DMS 273 (cell line): ENCODE measurements around the gene CD69.
"Not testable (repeated sequence)": the region's sequence is repeated elsewhere in the genome, so short reads cannot be mapped to it uniquely, and the experiment has no call there.

Experiments
- DNase-seq: peaks from one replicate; lab custom pipeline; 2025; ENCODE audit not compliant: unreplicated experiment; lab: John Stamatoyannopoulos, UW

CD69 gene

DNA sequence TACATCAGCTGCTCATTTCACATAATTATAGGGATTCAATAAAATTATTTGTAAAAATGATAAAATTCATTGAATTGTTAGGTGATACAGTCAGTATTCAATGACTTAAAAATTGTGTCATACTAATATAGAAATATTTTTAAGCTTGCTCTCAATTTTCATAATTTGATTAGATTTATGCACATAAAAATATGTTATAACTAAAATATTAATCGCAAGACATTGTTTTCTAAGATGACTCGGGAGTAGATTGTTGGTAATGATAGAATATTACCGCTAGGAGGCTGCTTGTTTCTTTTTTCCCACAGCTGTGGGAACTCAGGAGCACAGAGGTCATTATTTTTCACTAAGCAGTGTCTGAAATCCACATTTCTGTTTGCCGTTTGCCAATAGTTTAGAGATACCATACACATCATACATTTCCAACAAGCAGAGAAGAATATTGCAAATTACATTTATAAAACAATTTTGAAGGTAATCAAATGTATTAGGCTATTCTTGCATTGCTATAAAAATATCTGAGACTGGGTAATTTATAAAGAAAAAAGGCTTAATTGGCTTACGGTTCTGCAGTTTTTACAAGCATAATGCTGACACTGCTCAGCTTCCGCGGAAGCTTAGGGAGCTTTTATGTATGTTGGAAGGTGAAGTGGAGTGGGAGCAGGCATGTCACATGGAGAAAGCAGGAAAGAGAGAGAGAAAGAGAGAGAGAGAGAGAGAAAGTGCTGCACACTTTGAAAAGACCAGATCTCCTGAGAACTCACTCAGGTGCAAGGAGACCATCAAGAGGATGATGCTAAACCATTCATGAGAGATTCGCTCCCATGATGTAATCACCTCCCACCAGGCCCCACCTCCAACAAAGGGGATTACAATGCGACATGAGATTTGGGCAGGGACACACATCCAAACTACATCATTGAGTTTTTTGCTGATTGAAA is 9.2 kb downstream of the CD69 start:
- DNase-seq: peak; percentile 25

DNA sequence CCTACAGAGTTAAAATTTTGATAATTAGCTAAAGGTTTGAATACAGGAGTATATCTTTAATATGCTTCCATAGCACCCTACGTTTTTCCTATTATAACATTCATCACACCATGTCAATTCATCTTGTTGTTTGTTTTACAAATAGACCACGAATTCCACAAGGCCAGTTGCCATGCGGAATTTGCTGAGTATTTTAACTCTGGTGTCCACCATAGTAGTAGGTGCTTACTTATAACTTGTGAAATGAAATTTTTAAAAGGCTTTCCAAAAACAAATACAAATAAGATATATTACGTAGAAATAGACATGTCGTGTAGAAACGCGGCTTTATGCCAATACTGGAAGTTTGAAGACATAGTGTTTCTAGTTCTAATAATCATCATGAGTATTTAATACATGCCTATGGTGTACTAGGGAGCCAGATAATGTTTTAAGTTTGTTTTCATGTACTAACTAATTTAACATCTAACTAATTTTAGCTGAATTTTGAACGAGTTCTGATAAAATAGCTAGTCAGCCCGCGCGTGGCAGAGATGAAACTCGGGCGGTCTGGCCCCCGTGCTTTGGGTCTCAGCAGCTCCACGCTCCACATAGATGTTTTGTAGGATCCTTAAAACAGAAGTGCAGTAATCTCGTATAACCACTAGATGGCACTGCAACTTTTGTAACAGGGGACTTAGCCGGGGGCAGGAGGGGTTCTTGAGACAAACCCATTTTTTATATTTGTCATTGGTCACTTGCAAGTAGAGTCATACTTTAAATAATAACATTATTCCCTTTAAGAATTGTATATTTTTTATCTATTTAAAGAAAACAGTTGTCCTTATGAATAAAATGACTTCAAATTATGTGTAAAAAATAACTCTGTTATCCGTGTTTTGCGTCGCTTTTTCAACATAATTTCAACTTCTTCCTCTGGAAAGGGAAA is 10.2 kb downstream of the CD69 start:
- DNase-seq: peak; percentile 68

DNA sequence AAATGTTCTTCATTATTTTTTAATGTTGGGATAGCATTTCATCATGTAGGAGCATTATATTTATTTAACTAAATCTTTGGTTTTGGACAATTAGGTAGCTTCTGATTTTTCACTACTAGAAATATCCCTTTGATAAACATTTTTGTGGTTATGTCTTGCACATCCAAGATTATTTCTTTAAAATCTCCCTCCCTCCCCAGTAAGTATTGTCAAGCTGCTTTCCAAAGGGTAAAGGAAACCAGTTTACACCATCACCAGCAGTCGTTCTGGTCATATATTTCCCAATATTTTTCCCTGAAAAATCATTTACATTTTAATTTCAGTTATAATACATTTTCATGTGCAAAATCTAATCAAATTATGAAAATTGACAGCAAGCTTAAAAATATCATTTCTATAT is 11.1 kb downstream of the CD69 start:
- no peak for DNase-seq

DNA sequence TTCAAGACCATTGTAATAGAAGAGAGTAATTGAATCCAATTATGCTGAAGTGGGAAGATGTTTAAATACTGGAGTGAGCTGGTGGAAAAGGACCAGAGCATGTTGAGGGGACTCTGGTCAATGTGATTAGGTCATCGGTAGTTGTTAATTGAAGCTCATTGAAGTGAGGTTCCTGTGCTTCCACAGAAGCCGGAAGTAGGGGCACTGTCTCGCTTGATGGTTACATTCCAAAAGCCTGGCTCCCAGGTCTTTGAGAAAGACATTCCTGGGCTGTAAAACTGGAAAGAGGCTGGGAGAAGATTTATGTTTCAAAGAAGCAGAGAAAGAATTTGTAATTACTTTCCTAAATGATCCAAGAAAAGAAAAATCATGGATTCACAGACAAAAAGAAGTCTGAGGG is 15.5 kb downstream of the CD69 start:
- no peak for DNase-seq

DNA sequence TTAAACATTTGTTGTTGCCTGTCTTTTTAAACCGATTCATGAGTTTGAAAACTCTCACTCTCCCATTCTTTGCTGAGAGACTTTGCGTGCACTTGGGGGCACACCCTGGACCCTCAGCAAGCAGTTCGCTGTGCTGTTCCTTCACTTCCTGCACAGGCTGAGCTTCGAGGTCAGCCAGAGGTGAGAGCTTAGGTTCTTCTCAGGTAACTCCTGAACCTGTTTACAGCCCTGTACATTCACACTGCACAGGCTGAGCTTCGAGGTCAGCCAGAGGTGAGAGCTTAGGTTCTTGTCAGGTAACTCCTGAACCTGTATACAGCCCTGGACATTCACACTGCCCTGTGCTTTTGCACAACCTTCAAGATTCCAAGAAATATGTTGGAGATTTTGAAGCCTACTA is 18.0 kb downstream of the CD69 start:
- no peak for DNase-seq

DNA sequence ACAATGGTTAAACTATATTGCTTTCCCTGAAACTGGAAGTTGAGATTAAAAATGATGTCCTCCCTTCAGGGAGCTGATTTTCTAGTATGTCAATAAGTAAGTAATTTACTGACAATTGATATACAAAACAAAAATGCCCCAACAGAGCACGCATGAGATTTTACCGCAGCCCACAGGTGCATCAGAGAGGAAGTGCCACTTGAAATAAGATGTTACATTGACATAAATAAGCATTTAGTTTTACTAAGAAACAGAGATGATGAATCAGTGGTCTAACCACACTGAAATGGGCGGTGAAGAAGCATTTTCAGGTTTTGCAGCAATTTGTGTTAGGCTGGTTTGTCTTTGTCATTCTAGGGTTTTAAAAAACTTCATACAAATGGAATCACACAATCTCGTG is 19.0 kb downstream of the CD69 start:
- no peak for DNase-seq

DNA sequence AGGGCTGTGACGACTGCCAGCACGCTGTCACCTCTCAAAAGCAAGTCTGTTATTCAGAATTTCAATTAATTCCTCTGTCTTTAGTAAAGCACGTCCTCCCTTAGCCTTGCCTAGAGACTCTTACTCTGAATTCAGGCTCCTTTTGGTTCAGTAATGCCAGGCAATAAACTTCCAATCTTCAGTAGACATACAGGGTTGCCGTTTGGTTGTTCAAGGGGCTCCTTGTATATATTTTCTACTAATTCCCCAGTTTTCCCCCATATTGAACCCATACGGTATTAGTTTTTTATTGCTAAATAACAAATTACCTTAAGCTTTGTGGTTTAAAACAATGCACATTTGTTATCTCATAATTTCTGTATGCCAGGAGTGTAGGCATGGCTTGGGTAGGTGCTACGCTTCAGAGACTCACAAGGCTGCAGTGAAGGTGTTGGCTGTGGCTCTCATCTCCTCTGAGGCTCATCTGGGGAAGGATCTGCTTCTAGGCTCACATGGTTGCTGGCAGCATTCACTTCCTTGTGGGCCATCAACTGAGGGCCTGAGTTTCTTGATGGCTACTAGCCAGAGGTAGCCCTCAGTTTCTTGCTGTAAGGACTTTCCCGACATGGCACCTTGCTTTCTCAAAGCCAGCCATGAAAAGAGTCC is 20.5 kb downstream of the CD69 start:
- no peak for DNase-seq

DNA sequence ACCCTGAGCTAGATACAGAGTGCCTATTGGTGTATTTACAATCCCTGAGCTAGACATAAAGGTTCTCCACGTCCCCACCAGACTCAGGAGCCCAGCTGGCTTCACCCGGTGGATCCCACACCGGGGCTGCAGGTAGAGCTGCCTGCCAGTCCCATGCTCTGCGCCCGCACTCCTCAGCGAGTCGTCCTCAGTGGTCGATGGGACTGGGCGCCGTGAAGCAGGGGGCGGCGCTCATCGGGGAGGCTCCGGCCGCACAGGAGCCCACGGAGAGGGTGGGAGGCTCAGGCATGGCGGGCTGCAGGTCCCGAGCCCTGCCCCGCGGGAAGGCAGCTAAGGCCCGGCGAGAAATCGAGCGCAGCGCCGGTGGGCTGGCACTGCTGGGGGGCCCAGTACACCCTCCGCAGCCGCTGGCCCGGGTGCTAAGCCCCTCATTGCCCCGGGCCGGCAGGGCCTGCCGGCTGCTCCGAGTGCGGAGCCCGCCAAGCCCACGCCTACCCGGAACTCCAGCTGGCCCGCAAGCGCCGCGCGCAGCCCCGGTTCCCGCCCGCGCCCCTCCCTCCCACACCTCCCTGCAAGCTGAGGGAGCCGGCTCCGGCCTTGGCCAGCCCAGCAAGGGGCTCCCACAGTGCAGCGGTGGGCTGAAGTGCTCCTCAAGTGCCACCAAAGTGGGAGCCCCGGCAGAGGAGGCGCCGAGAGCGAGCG is 21.1 kb downstream of the CD69 start:
- DNase-seq: not testable (repeated sequence)

DNA sequence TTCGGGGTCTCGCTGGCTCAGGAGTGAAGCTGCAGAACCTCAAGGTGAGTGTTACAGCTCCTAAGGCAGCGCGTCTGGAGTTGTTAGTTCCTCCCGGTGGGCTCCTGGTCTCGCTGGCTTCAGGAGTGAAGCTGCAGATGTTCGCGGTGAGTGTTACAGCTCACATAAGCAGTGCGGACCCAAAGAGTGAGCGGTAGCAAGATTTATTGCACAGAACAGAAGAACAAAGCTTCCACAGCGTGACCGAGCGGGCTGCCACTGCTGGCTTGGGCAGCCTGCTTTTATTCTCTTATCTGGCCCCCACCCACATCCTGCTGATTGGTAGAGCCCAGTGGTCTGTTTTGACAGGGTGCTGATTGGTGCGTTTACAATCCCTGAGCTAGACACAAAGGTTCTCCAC is 21.8 kb downstream of the CD69 start:
- not testable (repeated sequence) for DNase-seq

DNA sequence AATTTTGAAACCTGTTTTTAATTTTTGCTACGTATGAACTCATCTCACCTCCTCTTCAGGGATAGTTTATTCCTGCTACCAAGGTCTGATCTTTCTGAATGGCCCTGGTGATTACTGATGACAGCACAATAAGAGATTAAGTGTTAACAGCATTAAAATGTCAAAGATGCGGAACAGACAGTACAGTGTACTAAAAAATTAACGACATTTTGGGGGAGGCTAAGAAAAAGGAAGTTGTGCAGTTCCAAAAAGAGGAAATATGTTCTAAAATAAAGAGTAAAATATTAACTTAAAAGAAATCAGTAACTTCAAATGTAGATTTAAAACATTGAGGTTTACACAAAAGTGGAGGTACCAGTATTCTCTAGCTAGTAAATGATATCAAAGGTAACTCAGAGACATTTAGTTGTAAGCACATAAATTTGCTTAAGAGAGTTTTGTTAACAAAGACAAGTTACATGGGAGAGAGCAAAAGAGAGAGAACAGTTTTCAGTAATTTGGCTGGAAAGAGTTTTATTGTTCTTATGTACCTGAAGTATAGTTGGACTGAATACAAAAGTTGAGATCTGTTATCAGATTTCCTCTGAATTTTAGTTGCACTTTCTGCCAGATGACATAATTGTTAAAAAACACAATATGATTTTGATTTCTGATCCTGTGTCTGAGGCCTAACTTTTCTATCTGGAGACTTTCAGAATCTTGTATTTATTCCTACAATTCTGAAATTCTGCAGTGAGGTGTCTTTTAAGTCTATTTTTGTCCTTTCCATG is 23.6 kb downstream of the CD69 start:
- DNase-seq: no peak

DNA sequence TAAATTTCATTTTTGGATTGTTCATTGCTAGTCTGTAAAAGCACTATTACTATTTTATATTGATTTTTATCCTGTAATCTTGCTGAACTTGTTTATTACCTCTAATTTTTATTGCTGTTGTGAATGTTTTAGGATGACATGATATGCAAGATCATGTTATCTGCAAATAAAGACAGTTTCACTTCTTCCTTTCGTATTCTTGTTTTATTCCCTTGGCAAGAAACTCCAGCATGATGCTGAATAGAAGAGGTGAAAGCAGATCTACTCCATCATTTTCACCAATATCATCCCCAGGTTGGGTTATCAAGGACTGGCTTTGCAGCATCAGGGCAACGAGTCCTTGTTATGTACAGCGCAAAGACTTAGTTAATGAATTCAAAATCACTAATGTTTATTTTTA is 25.1 kb downstream of the CD69 start:
- DNase-seq: no peak

DNA sequence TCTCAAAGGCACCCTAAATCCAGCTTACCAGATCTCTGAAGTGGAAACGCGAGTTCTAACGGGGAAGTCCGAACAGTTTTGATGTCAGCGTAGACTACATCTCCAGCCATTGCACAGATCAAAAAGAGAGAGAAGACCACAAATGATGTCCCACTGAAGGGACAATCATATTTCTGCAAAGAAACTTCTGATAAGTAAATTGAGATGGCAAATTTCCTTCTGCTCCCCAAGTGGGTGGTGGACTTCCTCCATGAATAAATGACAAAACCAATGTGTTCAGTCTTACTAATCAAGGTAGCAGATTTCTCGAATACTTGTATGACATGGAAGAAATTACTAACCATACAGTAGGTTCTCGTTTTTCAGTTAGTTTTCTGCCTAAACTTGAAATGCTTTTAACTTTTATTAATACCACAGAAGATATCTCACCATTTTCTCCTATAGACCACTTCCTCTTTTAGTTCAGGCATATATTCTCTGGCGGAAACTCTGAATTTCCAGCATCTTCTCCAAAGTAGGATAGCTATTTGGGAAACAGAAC is 27.7 kb downstream of the CD69 start, which contains the start of gene CLECL1:
CLECL1 (minus strand) TSS at position 177 of the 541 bp plus-strand sequence.
- no peak for DNase-seq

DNA sequence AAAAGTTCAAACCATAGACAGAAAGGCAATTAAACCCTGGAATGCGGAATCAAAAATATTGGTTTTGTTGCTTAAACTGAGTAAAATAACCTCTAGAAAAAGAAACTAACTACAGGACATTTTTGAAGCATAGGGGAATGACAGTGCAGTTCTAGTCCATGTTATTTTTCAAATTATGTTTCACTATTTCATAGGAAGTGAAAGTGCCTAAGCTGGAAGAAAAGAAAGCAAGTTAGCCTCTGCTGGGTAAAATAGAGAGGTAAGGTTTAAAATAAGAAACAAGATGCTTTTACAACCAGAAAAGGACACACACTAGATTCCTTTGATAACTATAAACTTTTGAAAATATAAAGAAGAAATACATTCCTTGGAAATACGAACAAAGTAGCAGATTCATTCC is 28.9 kb downstream of the CD69 start:
- no peak for DNase-seq

DNA sequence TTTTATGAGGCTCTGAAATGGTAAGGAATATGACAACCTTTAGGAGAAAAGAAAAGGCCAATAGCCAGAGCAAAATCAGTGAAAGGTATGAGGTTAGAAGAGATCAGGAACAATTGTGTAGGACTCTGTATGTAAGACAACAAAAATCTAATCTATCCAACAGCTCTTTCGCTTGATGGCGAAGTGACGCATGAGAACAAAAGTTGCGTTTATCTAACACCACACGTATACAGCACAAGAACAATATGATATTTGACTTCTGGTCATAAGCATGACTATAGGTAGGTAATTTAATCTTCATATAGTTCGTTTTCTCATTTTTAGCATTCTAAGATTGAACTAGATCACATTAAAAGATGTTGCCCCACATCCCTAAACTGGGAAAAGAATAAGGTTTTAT is 29.3 kb downstream of the CD69 start:
- no peak for DNase-seq

DNA sequence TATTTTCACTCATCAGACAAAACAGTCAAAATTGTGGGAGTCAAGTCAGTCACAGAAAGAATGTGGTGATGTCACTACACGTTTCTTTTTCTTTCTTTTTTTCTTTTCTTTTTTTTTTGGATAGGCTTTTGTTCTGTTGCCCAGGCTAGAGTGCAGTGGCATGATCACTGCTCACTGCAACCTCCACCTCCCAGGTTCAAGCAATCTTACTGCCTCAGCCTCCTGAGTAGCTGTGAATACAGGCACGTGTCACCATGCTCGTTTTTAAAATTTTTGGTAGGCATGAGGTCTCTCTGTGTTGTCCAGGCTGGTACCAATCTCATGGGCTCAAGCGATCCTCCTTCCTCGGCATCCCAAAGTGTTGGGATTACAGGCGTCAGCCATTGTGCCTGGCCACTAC is 30.1 kb downstream of the CD69 start:
- DNase-seq: no peak

DNA sequence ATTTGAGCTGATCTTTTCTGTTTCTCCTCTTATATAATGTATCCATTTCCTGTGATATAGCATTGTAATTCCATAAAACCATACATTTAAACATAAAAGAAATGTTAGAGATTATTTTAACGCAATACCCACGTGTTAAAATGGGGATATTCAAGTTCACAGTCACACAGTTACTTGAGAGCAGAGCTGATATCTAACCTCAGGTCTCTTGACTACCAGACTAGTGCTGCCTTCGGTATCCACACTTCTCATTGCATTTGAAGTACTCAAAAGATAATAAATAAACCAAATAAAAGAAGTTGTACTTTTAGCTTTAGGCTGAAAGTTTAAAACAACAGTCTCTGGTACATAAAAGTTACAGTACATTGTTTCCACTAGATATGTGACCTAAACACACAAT is 30.7 kb downstream of the CD69 start:
- no peak for DNase-seq

DNA sequence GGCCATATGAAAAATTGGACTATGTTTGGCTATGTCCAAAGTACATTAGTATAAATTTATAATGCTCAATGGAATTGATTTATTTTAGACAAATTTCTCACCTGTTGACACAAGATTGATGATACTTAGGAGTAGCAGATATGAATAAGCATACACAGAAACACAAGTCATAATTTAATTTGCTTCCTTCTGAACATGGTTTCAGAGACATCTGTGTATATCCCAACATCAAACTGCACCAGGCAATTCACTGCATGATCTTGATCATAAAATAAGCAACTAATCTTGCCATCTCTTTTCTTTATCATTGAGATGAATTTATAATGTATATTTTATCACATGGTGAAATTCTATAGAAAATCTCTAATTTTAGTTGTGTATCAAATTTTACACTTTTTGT is 31.6 kb downstream of the CD69 start:
- no peak for DNase-seq

DNA sequence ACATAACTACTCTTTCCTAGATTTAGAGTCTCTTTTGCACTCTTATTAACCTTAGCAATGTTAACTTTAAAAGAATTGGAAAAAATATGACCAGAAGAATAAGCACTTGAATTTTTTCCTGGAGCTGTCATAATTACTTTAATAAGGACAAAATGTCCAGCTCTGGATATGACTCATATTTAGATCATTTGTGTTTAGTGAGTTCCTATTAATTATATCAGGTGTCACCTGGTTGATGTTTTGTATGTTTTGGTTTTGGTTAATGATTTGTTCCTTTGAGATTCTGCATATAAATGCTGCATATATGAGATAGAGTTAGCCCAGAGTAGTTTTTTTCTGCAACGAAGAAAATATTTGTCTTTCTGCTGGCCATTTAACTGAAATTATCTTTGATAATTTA is 32.9 kb downstream of the CD69 start:
- no peak for DNase-seq

DNA sequence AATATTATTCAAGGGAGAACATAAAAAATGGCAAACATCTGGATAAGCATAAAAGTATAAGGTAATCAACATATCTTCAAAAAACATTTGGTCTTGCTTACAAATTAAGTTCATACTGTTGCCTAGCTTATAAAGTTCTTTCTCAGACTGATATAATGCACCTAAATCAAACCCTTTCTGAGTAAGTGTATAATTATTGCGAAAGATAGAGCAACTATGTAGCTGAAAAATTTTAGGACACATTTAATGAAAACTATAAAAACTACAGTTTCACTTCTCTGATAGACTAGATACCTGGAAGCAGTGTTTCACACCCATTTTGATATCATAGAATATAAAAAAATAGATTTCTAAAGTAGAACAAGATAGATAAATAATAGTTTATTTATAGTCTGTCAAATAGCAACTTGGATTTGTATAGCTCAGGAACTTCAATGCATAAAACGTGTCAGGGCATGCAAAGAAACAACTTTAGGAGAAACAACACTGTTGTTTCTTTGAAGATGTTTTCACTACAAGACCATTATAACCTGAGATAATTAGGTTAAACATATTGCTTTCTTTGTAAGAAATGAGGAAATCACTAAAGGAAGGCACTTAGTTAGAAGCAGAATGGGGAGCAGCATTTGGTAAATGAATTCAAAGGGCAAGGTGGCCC is 35.4 kb downstream of the CD69 start:
- no peak for DNase-seq
